Stimulated activated CD4-positive, alpha-beta T cell treated with anti-CD3 and anti-CD28 coated beads, TNF-alpha, amount 100 ng/mL, for 48 hours (primary cell): ENCODE data around the gene SLC38A8.

Source experiments
- DNase-seq, 3 donors: peaks; one replicate each; pipeline ENCODE4 v3.0.0-alpha.2; 2020; ENCODE audit warnings: low read depth in 3 of 3

Gene SLC38A8

GRCh38 chr16:83970430-83970815 is 72.2 kb downstream of the SLC38A8 start:
- no peak for DNase-seq

- no peak for DNase-seq
These were observed 72.7 kb downstream of the SLC38A8 start for GRCh38 chr16:83969771-83970429.

- no peak for DNase-seq
These were observed 73.5 kb downstream of the SLC38A8 start for GRCh38 chr16:83968891-83969649.

GRCh38 chr16:83968306-83968851 is 74.2 kb downstream of the SLC38A8 start:
- DNase-seq: no peak

GRCh38 chr16:83967838-83968305 is 74.7 kb downstream of the SLC38A8 start, which contains the start of gene NECAB2:
Gene NECAB2 (plus strand): TSS chr16:83968244. CDS start chr16:83968649, 405 bp downstream.
- DNase-seq: peak in 1 of 3 donors; percentile 8

GRCh38 chr16:83967091-83967490 is 75.5 kb downstream of the SLC38A8 start:
- no peak for DNase-seq

- no peak for DNase-seq
These were observed 76.4 kb downstream of the SLC38A8 start for GRCh38 chr16:83966153-83966696.

- no peak for DNase-seq
These were observed 77.0 kb downstream of the SLC38A8 start for GRCh38 chr16:83965444-83966152.

GRCh38 chr16:83964684-83965443 is 77.7 kb downstream of the SLC38A8 start:
- DNase-seq: no peak

- DNase-seq: no peak
These were observed 79.1 kb downstream of the SLC38A8 start for GRCh38 chr16:83963277-83964119.

- DNase-seq: no peak
These were observed 81.0 kb downstream of the SLC38A8 start for GRCh38 chr16:83961591-83961990.

GRCh38 chr16:83960521-83961249 is 81.9 kb downstream of the SLC38A8 start:
- DNase-seq: no peak
